Ovary (tissue), 9 donors: ENCODE measurements around the gene KRT80. TPM values are rescaled to one million over a fixed set of nuclear protein-coding genes. Genes with fewer than 3 reads are reported as not detected.
A peak's percentile ranks its signal among the peaks of the same experiment; 100 is the strongest.

Experiments used
- DNase-seq, 5 donors: peaks; one replicate each; pipeline ENCODE4 v3.0.0-alpha.2; 2019 to 2020
- H3K27ac ChIP-seq, 2 donors: fragments of 200-600 bp; one replicate each; pipeline versions ENCODE4 v1.5.1 to v1.8.0; 2019 to 2022
- H3K27me3 ChIP-seq: fragments of 200-600 bp; one replicate; pipeline ENCODE4 v1.8.0; 2022
- H3K36me3 ChIP-seq: fragments of 200-600 bp; sonication (generic); one replicate; pipeline ENCODE4 v1.5.1; 2019
- H3K4me1 ChIP-seq: one replicate; pipeline ENCODE4 v1.8.1; 2013; ENCODE audit warnings: mild to moderate bottlenecking, moderate library complexity; ENCODE audit not compliant: insufficient read depth
- H3K4me3 ChIP-seq: fragments of 200-600 bp; sonication (generic); one replicate; pipeline ENCODE4 v1.5.1; 2017
- H3K9me3 ChIP-seq, 2 donors: fragments of 200-600 bp in 1 of 2; sonication (generic) in 1 of 2; one replicate each; pipeline versions ENCODE4 v1.5.1 to v1.8.1; 2013 to 2019; ENCODE audit warnings: mild to moderate bottlenecking in 1 of 2, moderate library complexity in 1 of 2
- CTCF ChIP-seq, 3 donors: fragments of 450-650 bp in 2 of 3; fragments of 200-600 bp in 1 of 3; IDR thresholded peaks; one replicate each; pipeline versions ENCODE4 v1.5.1 to v1.8.0; 2016 to 2022; ENCODE audit warnings: antibody characterized with exemption in 3 of 3, mild to moderate bottlenecking in 1 of 3
- EP300 ChIP-seq: sonication (generic); formaldehyde crosslinking; IDR thresholded peaks from one replicate; pipeline ENCODE4 v1.6.1; 2017; ENCODE audit warnings: antibody characterized with exemption
- POLR2A ChIP-seq: fragments of 450-650 bp; IDR thresholded peaks from one replicate; pipeline ENCODE4 v1.6.1; 2017; ENCODE audit warnings: antibody characterized with exemption, mild to moderate bottlenecking, moderate library complexity
- WGBS, 3 donors: extraction: QIAGEN DNeasy Blood & Tissue Kit in 1 of 3; methylation state at CpG; one replicate each; pipeline versions ENCODE4 v1.1.5 to v1.1.7; 2013 to 2017; 5-methylcytosine and 5-hydroxymethylcytosine counted together
- intact Hi-C, 4 donors: fragments of 100-400 bp; cut with DNase I; formaldehyde crosslinking; loops; one replicate each; pipeline versions ENCODE4 v1.11.0 to v1.15.1; 2022 to 2023
- polyA plus RNA-seq, 2 donors: library from polyadenylated mRNA; stranded (reverse); fragments of 200-250 nt in 1 of 2; fragments of 350-450 nt in 1 of 2; fragmentation: Illumina TruSeq in 1 of 2; extraction: RNeasy Lipid Tissue Mini Kit (QIAGEN cat#74804) in 1 of 2; gene quantifications; one replicate each; pipeline ENCODE4 v1.2.3, GENCODE V29; 2013 to 2014
- total RNA-seq, 7 donors: library from RNA; depleted of rRNA in 2 of 7; stranded (reverse); fragments of >200 nt in 2 of 7; fragmentation: NEBNext Ultra II Directional in 3 of 7; extraction: Animal tissue kit (Norgen Biotek cat#: 25700) in 3 of 7; gene quantifications; one replicate each; pipeline versions ENCODE4 v1.1.0 to v1.2.4, GENCODE V29; 2016 to 2023
- donor health status: DM: no; HTN: no; CAD: no; lungs with moderate emphysema.
- donor health status: DM: no; HTN: no; CAD: no.
- donor health status: Bipolar disorder and iron deficiency.
- donor health status: DM: yes; HTN: yes; CAD: no.
- donor health status: DM: no; HTN: no; CAD: no.
- donor health status: DM: yes; HTN: yes; CAD: no.

KRT80 gene
- total and polyA plus RNA-seq, 9 donors: 0.05 to 13.2 (median 0.99) TPM; not detected in 1

DNA sequence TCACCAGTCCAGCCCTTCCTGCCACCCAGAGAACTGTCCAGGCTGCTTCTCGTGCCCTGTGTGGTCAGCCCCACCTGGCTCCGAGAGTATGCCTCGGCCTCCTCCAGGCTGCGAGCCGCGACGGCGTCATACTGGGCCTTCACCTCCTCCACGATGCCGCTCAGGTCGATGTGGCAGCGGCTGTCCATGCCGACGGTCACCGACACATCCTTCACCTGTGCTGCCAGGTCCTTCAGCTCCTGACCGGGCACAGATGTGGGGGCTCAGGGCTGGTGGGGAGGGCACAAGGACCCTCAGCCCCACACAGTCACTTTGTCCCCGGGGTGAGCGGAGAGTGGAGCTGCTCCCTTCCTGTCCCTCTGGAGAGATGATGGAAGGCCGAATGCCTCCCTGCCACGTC is 18.3 kb downstream of the KRT80 start:
- WGBS, 3 donors: 91 to 94% (median 93%) methylated on average over 20 of the region's 20 CpGs
- Histone ChIP-seq H3K36me3 (no peaks in the 10 kb centered on the region), H3K4me3 (no peak overlapping the region)

GRCh38 chr12:52172956-52173355 is 18.9 kb downstream of the KRT80 start:
- H3K4me3 ChIP-seq: no peak overlapping the region

More for the DNA sequence above, 18.3 kb downstream of the KRT80 start:
- Histone ChIP-seq H3K9me3 (no peaks in the 10 kb centered on the region), H3K4me1 (peaks cover 15% of the 10 kb centered on the region), H3K27ac (no peak overlapping the region), H3K27me3 (no peaks in the 10 kb centered on the region)
- intact Hi-C loops: no loop called here
- no peak for DNase-seq
- no peak for TF ChIP-seq CTCF (IDR thresholded peaks at IDR 0.05)
- TF ChIP-seq EP300: no peak
- no peak for TF ChIP-seq POLR2A

DNA sequence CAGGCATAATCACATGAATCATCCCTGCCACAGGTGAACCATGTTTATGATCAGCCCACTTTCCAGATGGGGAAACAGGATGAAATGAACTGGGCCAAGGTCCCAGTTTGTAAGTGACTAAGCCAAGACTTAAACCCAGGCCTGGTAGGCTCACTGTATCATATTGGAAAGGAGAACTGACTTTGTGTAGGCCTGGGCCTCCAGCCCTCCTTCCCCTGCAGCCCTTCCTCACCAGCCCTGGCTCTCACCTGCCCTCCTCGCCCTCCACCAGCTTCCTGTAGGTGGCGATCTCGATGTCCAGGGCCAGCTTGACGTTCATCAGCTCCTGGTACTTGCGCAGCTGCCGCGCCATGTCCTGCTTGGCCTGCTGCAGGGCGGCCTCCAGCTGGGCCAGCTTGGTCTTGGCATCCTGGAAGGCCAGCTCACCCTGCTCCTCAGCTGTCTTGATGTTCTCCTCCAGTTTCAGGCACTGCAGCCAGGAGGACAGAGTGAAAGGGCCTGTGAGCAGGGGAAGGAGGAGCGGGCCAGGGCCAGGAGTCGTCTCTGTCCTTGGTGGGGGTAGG is 19.8 kb downstream of the KRT80 start:
- intact Hi-C loops: no loop called here
- TF ChIP-seq CTCF (IDR thresholded peaks at IDR 0.05) (no peak), EP300 (no peak), POLR2A (no peak)
- no peaks in the 10 kb centered on the region for H3K27me3 ChIP-seq
- peaks cover 15% of the 10 kb centered on the region for H3K4me1 ChIP-seq
- H3K36me3 ChIP-seq: no peaks in the 10 kb centered on the region
- DNase-seq: no peak
- H3K9me3 ChIP-seq: no peaks in the 10 kb centered on the region
- H3K27ac ChIP-seq: no peak overlapping the region
- H3K4me3 ChIP-seq: no peak overlapping the region
- 79 to 83% (median 79%) methylated on average over 10 of the region's 10 CpGs for WGBS, 3 donors

More at GRCh38 chr12:52172956-52173355, 18.9 kb downstream of the KRT80 start:
- H3K9me3 ChIP-seq: no peaks in the 10 kb centered on the region
- no peaks in the 10 kb centered on the region for H3K36me3 ChIP-seq
- WGBS, 3 donors: 88 to 93% (median 91%) methylated on average over 17 of the region's 17 CpGs
- no peaks in the 10 kb centered on the region for H3K27me3 ChIP-seq
- intact Hi-C loops: no loop called here
- H3K4me1 ChIP-seq: peaks cover 15% of the 10 kb centered on the region
- no peak overlapping the region for H3K27ac ChIP-seq
- TF ChIP-seq CTCF (IDR thresholded peaks at IDR 0.05) (no peak), POLR2A (no peak), EP300 (no peak)
- no peak for DNase-seq

DNA sequence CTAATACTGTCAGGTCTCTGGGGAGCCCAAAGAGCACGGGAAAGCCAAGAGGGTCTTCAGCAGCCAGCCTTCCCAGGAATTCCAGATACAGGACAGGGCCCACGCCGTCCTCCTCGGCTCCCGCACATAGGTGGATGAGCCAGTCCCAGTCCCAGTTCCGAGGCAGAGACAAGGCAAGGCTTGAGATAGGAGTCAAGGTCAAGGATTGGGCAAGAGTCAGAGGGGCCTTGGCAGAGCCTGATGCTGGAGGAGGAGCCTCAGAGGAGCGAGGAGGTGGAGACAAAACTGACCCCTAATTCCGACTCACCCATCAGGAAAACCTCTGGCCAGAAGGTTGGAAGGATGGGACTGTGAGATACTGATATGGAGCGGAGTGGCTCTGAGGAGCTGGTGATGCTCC is 21.0 kb downstream of the KRT80 start:
- 27 to 37% (median 35%) methylated on average over 9 of the region's 9 CpGs for WGBS, 3 donors
- H3K36me3 ChIP-seq: no peaks in the 10 kb centered on the region
- DNase-seq: peak; percentile 63 to 82 (median 80)

More for the DNA sequence above, 21.0 kb downstream of the KRT80 start:
- intact Hi-C loops: no loop called here
- H3K9me3 ChIP-seq: no peaks in the 10 kb centered on the region
- no peak for TF ChIP-seq EP300
- no peak for TF ChIP-seq CTCF (IDR thresholded peaks at IDR 0.05)
- no peak for TF ChIP-seq POLR2A
- no peak overlapping the region for H3K4me3 ChIP-seq
- peak overlapping the region in 1 of 2 donors; percentile 64 for H3K27ac ChIP-seq
- no peaks in the 10 kb centered on the region for H3K27me3 ChIP-seq
- peaks cover 15% of the 10 kb centered on the region for H3K4me1 ChIP-seq
